ENCODE measurements around the gene SORBS2. TPM values are rescaled to one million over a fixed set of nuclear protein-coding genes. Genes with fewer than 3 reads are reported as not detected.

Gene SORBS2
- total and polyA plus RNA-seq, 2 of the 8 experiments (the other 6 are each of a cell fraction or from before 2014, with no cell fraction given), result 73.0 to 87.1 TPM

DNA sequence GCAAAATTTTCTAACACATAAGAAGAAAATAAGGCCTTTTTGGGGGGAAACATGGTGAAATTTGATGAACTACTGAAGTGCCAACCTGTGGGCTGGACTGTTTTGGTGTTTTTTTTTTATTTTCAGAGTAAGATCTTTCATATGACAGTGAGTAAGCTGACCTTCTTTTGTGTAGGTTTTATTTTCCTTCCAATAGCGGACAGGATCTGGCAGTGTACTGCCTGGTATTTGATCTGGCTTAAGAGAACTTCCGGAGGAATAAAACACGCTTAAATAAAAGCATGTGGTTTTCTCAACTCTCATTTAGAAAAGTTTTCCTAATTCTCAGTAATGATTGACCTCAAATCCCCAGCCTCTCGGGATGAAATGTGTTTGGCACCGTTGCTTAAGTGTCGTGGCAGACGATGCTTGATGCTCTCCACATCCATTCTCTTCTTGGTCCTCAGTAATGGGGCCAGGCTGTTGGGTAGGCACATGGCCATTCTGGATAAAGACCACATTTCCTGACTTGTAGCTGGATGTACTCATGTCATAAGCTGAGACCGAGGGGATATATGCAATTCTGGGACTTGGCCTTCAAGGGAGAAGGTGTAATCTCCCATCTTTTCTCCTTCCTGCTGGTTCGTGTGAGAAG, 211.1 kb downstream of the SORBS2 start:
- no peak overlapping the region for H3K4me3 ChIP-seq (ENCODE audit: extremely low read depth in 1 of 4, insufficient read depth in 2 of 4, low read depth in 3 of 4, low read length in 4 of 4)
- no peak overlapping the region for H2BK120ac ChIP-seq (replicated peaks; ENCODE audit: low read depth, low read length)
- no peak overlapping the region for H3K9ac ChIP-seq (replicated peaks in 1 of 4; ENCODE audit: extremely low read depth in 1 of 4, low read depth in 3 of 4, low read length in 3 of 4)
- no peak overlapping the region for H4K8ac ChIP-seq (ENCODE audit: extremely low read depth, insufficient read depth, low read length)
- H3K79me1 ChIP-seq (ENCODE audit: low read depth, low read length), result no peaks in the 10 kb centered on the region
- H3K4me1 ChIP-seq (replicated peaks in 1 of 4; ENCODE audit: control insufficient read depth in 3 of 4, insufficient read depth in 4 of 4, low read length in 3 of 4), result no peaks in the 10 kb centered on the region
- H2BK5ac ChIP-seq (ENCODE audit: low read depth, low read length), result no peak overlapping the region
- no peak overlapping the region for H2BK12ac ChIP-seq (ENCODE audit: low read depth, low read length)
- H3K27ac ChIP-seq (ENCODE audit: low read depth, low read length), result no peak overlapping the region
- H3K27me3 ChIP-seq (replicated peaks in 1 of 4; ENCODE audit: control insufficient read depth in 3 of 4, extremely low read depth in 1 of 4, insufficient read depth in 3 of 4, low read length in 3 of 4), result no peaks in the 10 kb centered on the region
- TF ChIP-seq RBBP5 (IDR thresholded peaks at IDR 0.05; ENCODE audit: borderline replicate concordance, low read depth, low read length) (no peak), CHD1 (IDR thresholded peaks at IDR 0.05; ENCODE audit: low read depth, low read length) (no peak)
- H3K23me2 ChIP-seq (ENCODE audit: low read depth, low read length), result no peaks in the 10 kb centered on the region
- H3K4me2 ChIP-seq (ENCODE audit: insufficient read depth in 1 of 2, low read depth in 2 of 2, low read length in 2 of 2), result no peak overlapping the region
- H2BK20ac ChIP-seq (ENCODE audit: low read length), result no peak overlapping the region
- H3K23ac ChIP-seq (ENCODE audit: insufficient read length), result no peak overlapping the region
- no peak overlapping the region for H2BK15ac ChIP-seq (ENCODE audit: low read length)
- no peak overlapping the region for H3K14ac ChIP-seq (ENCODE audit: insufficient read length)
- H3K79me2 ChIP-seq (ENCODE audit: control insufficient read depth in 1 of 2, insufficient read depth in 2 of 2, low read length in 2 of 2), result no peaks in the 10 kb centered on the region
- no peak for FAIRE-seq
- no peaks in the 10 kb centered on the region for H4K20me1 ChIP-seq (replicated peaks in 1 of 2; ENCODE audit: control insufficient read depth in 1 of 2, insufficient read depth in 2 of 2, low read length in 2 of 2)
- WGBS, 2 experiments (ENCODE audit: extremely low coverage in 1 of 2, insufficient coverage in 1 of 2, insufficient read length in 1 of 2, insufficient replicate concordance in 2 of 2, low coverage in 1 of 2, low lambda C conversion rate in 2 of 2, missing lambda C conversion rate in 1 of 2), result 92% methylated on average over 9 of the region's 9 CpGs; no CpG with 5 or more reads in 1 of the 2 experiments
- no peaks in the 10 kb centered on the region for H3K36me3 ChIP-seq (ENCODE audit: control insufficient read depth in 2 of 4, insufficient read depth in 4 of 4, low read length in 3 of 4)
- H2AK5ac ChIP-seq (ENCODE audit: low read depth, low read length), result no peak overlapping the region
- no peak overlapping the region for H3K4ac ChIP-seq (replicated peaks; ENCODE audit: insufficient read length, low read depth, low read length)
- no peak for DNase-seq (ENCODE audit: low read depth in 1 of 2, low spot score in 2 of 2)
- no peak overlapping the region for H2AFZ ChIP-seq (ENCODE audit: low read length)
- no peaks in the 10 kb centered on the region for H3K9me3 ChIP-seq (ENCODE audit: insufficient read depth in 2 of 2, low read depth in 1 of 2, low read length in 1 of 2)
- H3K18ac ChIP-seq (ENCODE audit: extremely low read depth, low read length), result no peak overlapping the region
- CTCF ChIA-PET (ENCODE audit: partially characterized antibody), result interaction anchor here (0.8 to 2.8 kb wide), 3 partner anchors 238 to 437 kb away, joined by 3 to 10 read pairs (median 8); no protein-coding TSS in a partner anchor
- no peak overlapping the region for H4K91ac ChIP-seq (replicated peaks; ENCODE audit: insufficient read length, low read length)
- H4K5ac ChIP-seq (ENCODE audit: insufficient read length, low read depth, low read length), result no peak overlapping the region
- POLR2A ChIA-PET (ENCODE audit: partially characterized antibody), result interaction anchor here (1.3 kb wide), 1 partner anchor 393 kb away, joined by 3 read pairs; no protein-coding TSS in a partner anchor
- H3K56ac ChIP-seq (replicated peaks; ENCODE audit: insufficient read length, low read depth, low read length), result no peak overlapping the region
